Liver (tissue), 9 donors: ENCODE results near the gene PPT1. TPM values are rescaled to one million over a fixed set of nuclear protein-coding genes. Genes with fewer than 3 reads are reported as not detected.

Experiments used
- DNase-seq: peaks from one replicate; pipeline ENCODE4 v3.0.0-alpha.2; 2017; ENCODE audit warnings: low spot score
- H3K27ac ChIP-seq, 2 donors: one replicate each; pipeline ENCODE4 v1.7.0; 2013; ENCODE audit warnings: inconsistent platforms in 2 of 2, low read length in 2 of 2, control low read depth in 1 of 2, low read depth in 1 of 2, mild to moderate bottlenecking in 1 of 2
- H3K27me3 ChIP-seq, 4 donors: one replicate each; pipeline versions ENCODE4 v1.6.1 to v1.7.0; 2013; ENCODE audit warnings: low read length in 3 of 4, inconsistent platforms in 1 of 4, mild to moderate bottlenecking in 1 of 4, moderate library complexity in 1 of 4; ENCODE audit not compliant: control insufficient read depth in 4 of 4, insufficient read depth in 4 of 4
- H3K36me3 ChIP-seq, 4 donors: one replicate each; pipeline versions ENCODE4 v1.6.1 to v1.7.0; 2013; ENCODE audit warnings: low read length in 3 of 4, mild to moderate bottlenecking in 3 of 4, low read depth in 1 of 4, moderate library complexity in 1 of 4; ENCODE audit not compliant: control insufficient read depth in 4 of 4, insufficient read depth in 3 of 4
- H3K4me1 ChIP-seq, 4 donors: one replicate each; pipeline versions ENCODE4 v1.6.1 to v1.7.0; 2013; ENCODE audit warnings: low read length in 3 of 4, mild to moderate bottlenecking in 3 of 4, moderate library complexity in 1 of 4; ENCODE audit not compliant: control insufficient read depth in 4 of 4, insufficient read depth in 4 of 4
- H3K4me3 ChIP-seq, 3 donors: one replicate each; pipeline versions ENCODE4 v1.6.1 to v1.7.0; 2013; ENCODE audit warnings: low read length in 3 of 3, control low read depth in 1 of 3, low read depth in 1 of 3, mild to moderate bottlenecking in 1 of 3
- H3K9ac ChIP-seq, 2 donors: one replicate each; pipeline ENCODE4 v1.7.0; 2013; ENCODE audit warnings: low read length in 2 of 2, mild to moderate bottlenecking in 2 of 2, moderate library complexity in 2 of 2, control low read depth in 1 of 2, low read depth in 1 of 2
- H3K9me3 ChIP-seq, 4 donors: one replicate each; pipeline versions ENCODE4 v1.6.1 to v1.7.0; 2013; ENCODE audit warnings: low read length in 3 of 4; ENCODE audit not compliant: control insufficient read depth in 4 of 4
- ATF3 ChIP-seq: IDR thresholded peaks from 2 replicates; pipeline ENCODE4 v1.6.1; 2016; ENCODE audit warnings: antibody characterized with exemption
- EGR1 ChIP-seq, 2 donors: IDR thresholded peaks; 2 replicates each; pipeline ENCODE4 v1.6.1; 2016 to 2018; ENCODE audit warnings: antibody characterized with exemption in 2 of 2, low read depth in 2 of 2
- FOXA1 ChIP-seq: IDR thresholded peaks from 2 replicates; pipeline ENCODE4 v1.6.1; 2016; ENCODE audit warnings: antibody characterized with exemption
- FOXA2 ChIP-seq: IDR thresholded peaks from 2 replicates; pipeline ENCODE4 v1.6.1; 2016; ENCODE audit warnings: antibody characterized with exemption
- GABPA ChIP-seq, 2 donors: IDR thresholded peaks in 1 of 2; conservative IDR thresholded peaks in 1 of 2; 2 replicates each; pipeline ENCODE4 v1.6.1; 2016; ENCODE audit warnings: antibody characterized with exemption in 2 of 2, mild to moderate bottlenecking in 1 of 2, moderate library complexity in 1 of 2
- HNF4A ChIP-seq, 2 donors: conservative IDR thresholded peaks; 2 replicates each; pipeline ENCODE4 v1.6.1; 2016; ENCODE audit warnings: antibody characterized with exemption in 2 of 2, mild to moderate bottlenecking in 2 of 2
- HNF4G ChIP-seq: IDR thresholded peaks from 2 replicates; pipeline ENCODE4 v1.6.1; 2016; ENCODE audit warnings: antibody characterized with exemption
- JUND ChIP-seq, 2 donors: IDR thresholded peaks; 2 replicates each; pipeline ENCODE4 v1.6.1; 2016; ENCODE audit warnings: antibody characterized with exemption in 2 of 2
- NR2F2 ChIP-seq: IDR thresholded peaks from 2 replicates; pipeline ENCODE4 v1.6.1; 2016; ENCODE audit warnings: antibody characterized with exemption
- RAD21 ChIP-seq, 2 donors: IDR thresholded peaks; 2 replicates each; pipeline ENCODE4 v1.6.1; 2016; ENCODE audit warnings: antibody characterized with exemption in 2 of 2, mild to moderate bottlenecking in 2 of 2
- REST ChIP-seq: IDR thresholded peaks from 2 replicates; pipeline ENCODE4 v1.6.1; 2016; ENCODE audit warnings: antibody characterized with exemption, mild to moderate bottlenecking
- RXRA ChIP-seq, 2 donors: IDR thresholded peaks; 2 replicates each; pipeline ENCODE4 v1.6.1; 2017 to 2018; ENCODE audit warnings: antibody characterized with exemption in 2 of 2, mild to moderate bottlenecking in 1 of 2
- SP1 ChIP-seq: IDR thresholded peaks from 2 replicates; pipeline ENCODE4 v1.6.1; 2018; ENCODE audit warnings: antibody characterized with exemption, mild to moderate bottlenecking
- TAF1 ChIP-seq: conservative IDR thresholded peaks from 2 replicates; pipeline ENCODE4 v1.6.1; 2016; ENCODE audit warnings: antibody characterized with exemption, mild to moderate bottlenecking
- YY1 ChIP-seq: IDR thresholded peaks from 2 replicates; pipeline ENCODE4 v1.6.1; 2016; ENCODE audit warnings: antibody characterized with exemption, mild to moderate bottlenecking
- ZBTB33 ChIP-seq: IDR thresholded peaks from 2 replicates; pipeline ENCODE4 v1.6.1; 2016; ENCODE audit warnings: antibody characterized with exemption
- WGBS: extraction: QIAGEN DNeasy Blood & Tissue Kit; methylation state at CpG from one replicate; pipeline ENCODE4 v1.1.7; 2013; 5-methylcytosine and 5-hydroxymethylcytosine counted together
- polyA plus RNA-seq, 2 donors: library from polyadenylated mRNA; stranded (reverse) in 1 of 2; unstranded in 1 of 2; fragments of 200-250 nt in 1 of 2; fragments of >200 nt in 1 of 2; fragmentation: Nextera tagmentation in 1 of 2; extraction: Ambion mirVana in 1 of 2; gene quantifications; one replicate each; pipeline versions ENCODE4 v1.2.1 to v1.2.3, GENCODE V29; 2013 to 2015
- total RNA-seq, 2 donors: library from RNA; depleted of rRNA; stranded (reverse); fragments of >200 nt; gene quantifications; one replicate each; pipeline ENCODE4 v1.2.3, GENCODE V29; 2014
- TF ChIP-seq, protein P1 (sequence below): fragments of 150-350 bp; IDR thresholded peaks from 2 replicates; pipeline ENCODE4 v1.5.1; 2017; ENCODE audit warnings: improper control_type of control experiment, low read depth, low read length; ENCODE audit not compliant: missing input control
- TF ChIP-seq, protein P2 (sequence below): IDR thresholded peaks from 2 replicates; pipeline ENCODE4 v1.6.1; 2016; ENCODE audit warnings: antibody characterized with exemption
- donor health status: healthy.
- donor health status: healthy.
- donor health status: healthy.
- donor health status: healthy.
- donor health status: healthy.

Gene PPT1
- total and polyA plus RNA-seq, 4 donors = 15.4 to 46.8 (median 27.1) TPM

- Histone ChIP-seq H3K9me3 (no peaks in the 10 kb centered on the region), H3K9ac (no peak overlapping the region), H3K4me1 (peaks cover 0 to 12% (median 5%) of the 10 kb centered on the region in 4 donors), H3K4me3 (no peak overlapping the region), H3K36me3 (peaks cover 0 to 5% (median 4%) of the 10 kb centered on the region in 4 donors), H3K27ac (no peak overlapping the region), H3K27me3 (no peaks in the 10 kb centered on the region)
- no peak for DNase-seq
- TF ChIP-seq SP1 (no peak), HNF4G (no peak), YY1 (no peak), GABPA (IDR thresholded peaks at IDR 0.05 in 1 of 2, conservative IDR thresholded peaks at IDR 0.05 in 1 of 2) (no peak), NR2F2 (no peak), RXRA (IDR thresholded peaks at IDR 0.05) (no peak), REST (no peak), JUND (IDR thresholded peaks at IDR 0.05) (no peak), FOXA2 (no peak), EGR1 (IDR thresholded peaks at IDR 0.05; ENCODE audit: low read depth in 2 of 2) (no peak), HNF4A (conservative IDR thresholded peaks at IDR 0.05) (no peak), TAF1 (no peak), ATF3 (no peak), RAD21 (IDR thresholded peaks at IDR 0.05) (no peak), FOXA1 (no peak), ZBTB33 (no peak)
- TF ChIP-seq, protein P1, sequence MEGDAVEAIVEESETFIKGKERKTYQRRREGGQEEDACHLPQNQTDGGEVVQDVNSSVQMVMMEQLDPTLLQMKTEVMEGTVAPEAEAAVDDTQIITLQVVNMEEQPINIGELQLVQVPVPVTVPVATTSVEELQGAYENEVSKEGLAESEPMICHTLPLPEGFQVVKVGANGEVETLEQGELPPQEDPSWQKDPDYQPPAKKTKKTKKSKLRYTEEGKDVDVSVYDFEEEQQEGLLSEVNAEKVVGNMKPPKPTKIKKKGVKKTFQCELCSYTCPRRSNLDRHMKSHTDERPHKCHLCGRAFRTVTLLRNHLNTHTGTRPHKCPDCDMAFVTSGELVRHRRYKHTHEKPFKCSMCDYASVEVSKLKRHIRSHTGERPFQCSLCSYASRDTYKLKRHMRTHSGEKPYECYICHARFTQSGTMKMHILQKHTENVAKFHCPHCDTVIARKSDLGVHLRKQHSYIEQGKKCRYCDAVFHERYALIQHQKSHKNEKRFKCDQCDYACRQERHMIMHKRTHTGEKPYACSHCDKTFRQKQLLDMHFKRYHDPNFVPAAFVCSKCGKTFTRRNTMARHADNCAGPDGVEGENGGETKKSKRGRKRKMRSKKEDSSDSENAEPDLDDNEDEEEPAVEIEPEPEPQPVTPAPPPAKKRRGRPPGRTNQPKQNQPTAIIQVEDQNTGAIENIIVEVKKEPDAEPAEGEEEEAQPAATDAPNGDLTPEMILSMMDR = no peak
- TF ChIP-seq, protein P2, sequence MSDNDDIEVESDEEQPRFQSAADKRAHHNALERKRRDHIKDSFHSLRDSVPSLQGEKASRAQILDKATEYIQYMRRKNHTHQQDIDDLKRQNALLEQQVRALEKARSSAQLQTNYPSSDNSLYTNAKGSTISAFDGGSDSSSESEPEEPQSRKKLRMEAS = no peak
- 89% methylated on average over 3 of the region's 3 CpGs for WGBS
Measured at GRCh38 chr1:40095806-40096205, 1.2 kb downstream of the PPT1 start.
